A673 (cell line): ENCODE results near the gene ZDHHC17.

ENCODE experiments used
- CTCF ChIP-seq: fragments of 300-800, 200-600 bp; sonication (generic); conservative IDR thresholded peaks from 2 replicates; pipeline ENCODE4 v1.5.1; 2017; ENCODE audit warnings: low read depth, mild to moderate bottlenecking, antibody characterized with exemption, low read length, moderate library complexity, mixed read lengths
- EZH2 ChIP-seq: fragments of 200-600 bp; sonication (generic); IDR thresholded peaks from 2 replicates; pipeline ENCODE4 v1.6.1; 2017; ENCODE audit warnings: borderline replicate concordance, low read depth, mild to moderate bottlenecking, mixed read lengths, antibody characterized with exemption, low read length; ENCODE audit not compliant: poor library complexity, severe bottlenecking

GRCh38 chr12:76778364-76778763, 14.4 kb downstream of the ZDHHC17 start:
- TF ChIP-seq CTCF (no peak), EZH2 (no peak)
